Measurements from ENCODE around the gene RNU6-9. TPM values are rescaled to one million over a fixed set of nuclear protein-coding genes. Genes with fewer than 3 reads are reported as not detected.

Gene RNU6-9
- total RNA-seq, 1 experiment from 2014 or later: not detected

DNA sequence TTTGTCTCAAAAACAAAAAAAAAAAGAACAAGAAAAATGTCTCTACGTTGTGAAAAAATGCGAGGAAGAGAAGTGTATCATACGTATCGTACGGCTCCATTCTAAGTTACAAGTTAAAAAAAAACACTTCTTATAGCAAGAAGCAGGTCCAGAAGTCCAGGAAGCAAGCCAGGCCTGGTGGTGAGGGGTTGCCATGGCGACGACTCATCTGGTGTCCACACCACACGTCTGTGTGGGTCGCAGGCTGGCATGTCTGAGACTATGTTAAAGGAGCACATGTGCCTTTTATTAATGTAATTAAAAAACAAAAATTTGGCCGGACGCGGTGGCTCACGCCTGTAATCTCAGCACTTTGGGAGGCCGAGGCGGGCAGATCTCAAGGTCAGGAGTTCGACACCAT lies 6.2 kb upstream of the RNU6-9 start:
- H3K4me3 ChIP-seq (ENCODE audit: low read depth in 2 of 2, low read length in 2 of 2): no peak overlapping the region
- TF ChIP-seq SIN3A (IDR thresholded peaks at IDR 0.05; ENCODE audit: borderline replicate concordance, insufficient read depth, low read depth, low read length): no peak
- TF ChIP-seq POLR2AphosphoS5 (IDR thresholded peaks at IDR 0.05; ENCODE audit: low read depth, low read length): no peak
- no peak for TF ChIP-seq CTCF (IDR thresholded peaks at IDR 0.05)
- TF ChIP-seq TCF7L2 (IDR thresholded peaks at IDR 0.05; ENCODE audit: low read depth, low read length): no peak
- no peak for TF ChIP-seq REST (IDR thresholded peaks at IDR 0.05; ENCODE audit: insufficient read depth in 1 of 2, low read depth in 2 of 2, low read length in 1 of 2)
- no TSS peak for BruUV-seq (replicated peaks)
- H3K9me3 ChIP-seq (ENCODE audit: control insufficient read depth, insufficient read depth, low read depth, low read length): no peaks in the 10 kb centered on the region
- no peak overlapping the region for H3K27ac ChIP-seq (ENCODE audit: low read length)
- ATAC-seq: no peak
- ChIA-PET CTCF (no interaction called here), POLR2A (no interaction called here)
- in situ Hi-C loops (cut with HindIII; ENCODE audit: low pct_unique_long_range_greater_than_20kb, low sequenced_read_pairs) (no loop called here), intact Hi-C loops (cut with micrococcal nuclease; ENCODE audit: unreplicated experiment) (no loop called here)
- no peaks in the 10 kb centered on the region for H3K36me3 ChIP-seq (ENCODE audit: control insufficient read depth, insufficient read depth, low read length)
- no peaks in the 10 kb centered on the region for H3K4me1 ChIP-seq (ENCODE audit: control insufficient read depth, insufficient read depth, low read length)
- H3K27me3 ChIP-seq (ENCODE audit: control insufficient read depth, insufficient read depth, low read length): no peaks in the 10 kb centered on the region
- no peak for DNase-seq (ENCODE audit: low read depth, low spot score)

DNA sequence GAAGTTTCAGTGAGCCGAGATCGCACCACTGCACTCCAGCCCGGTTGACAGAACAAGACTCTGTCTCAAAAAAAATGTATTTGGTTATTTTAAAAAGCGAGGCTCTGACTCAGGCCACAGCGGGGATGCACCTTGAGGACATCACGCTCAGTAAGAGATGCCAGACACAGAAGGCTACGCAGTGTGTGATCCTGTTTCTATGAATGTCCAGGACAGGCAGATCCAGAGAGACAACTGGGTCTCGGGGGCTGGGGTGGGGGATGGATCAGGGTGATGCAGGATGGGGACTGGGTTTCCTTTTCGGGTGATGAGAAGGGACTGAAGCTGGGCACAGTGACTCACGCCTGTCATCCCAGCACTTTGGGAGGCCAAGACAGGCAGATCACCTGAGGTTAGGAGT lies 5.7 kb upstream of the RNU6-9 start:
- BruUV-seq (replicated peaks): no TSS peak
- no peaks in the 10 kb centered on the region for H3K27me3 ChIP-seq (ENCODE audit: control insufficient read depth, insufficient read depth, low read length)
- intact Hi-C loops (cut with micrococcal nuclease; ENCODE audit: unreplicated experiment) (no loop called here), in situ Hi-C loops (cut with HindIII; ENCODE audit: low pct_unique_long_range_greater_than_20kb, low sequenced_read_pairs) (no loop called here)
- H3K9me3 ChIP-seq (ENCODE audit: control insufficient read depth, insufficient read depth, low read depth, low read length): no peaks in the 10 kb centered on the region
- no peaks in the 10 kb centered on the region for H3K4me1 ChIP-seq (ENCODE audit: control insufficient read depth, insufficient read depth, low read length)
- H3K4me3 ChIP-seq (ENCODE audit: low read depth in 2 of 2, low read length in 2 of 2): no peak overlapping the region
- H3K27ac ChIP-seq (ENCODE audit: low read length): no peak overlapping the region
- CTCF ChIA-PET: no interaction called here
- TF ChIP-seq REST (IDR thresholded peaks at IDR 0.05; ENCODE audit: insufficient read depth in 1 of 2, low read depth in 2 of 2, low read length in 1 of 2) (no peak), POLR2AphosphoS5 (IDR thresholded peaks at IDR 0.05; ENCODE audit: low read depth, low read length) (no peak), TCF7L2 (IDR thresholded peaks at IDR 0.05; ENCODE audit: low read depth, low read length) (no peak), SIN3A (IDR thresholded peaks at IDR 0.05; ENCODE audit: borderline replicate concordance, insufficient read depth, low read depth, low read length) (no peak), CTCF (IDR thresholded peaks at IDR 0.05) (no peak)
- ATAC-seq: no peak
- no peaks in the 10 kb centered on the region for H3K36me3 ChIP-seq (ENCODE audit: control insufficient read depth, insufficient read depth, low read length)
- no peak for DNase-seq (ENCODE audit: low read depth, low spot score)
- POLR2A ChIA-PET: no interaction called here
